Cardiac muscle cell (in vitro differentiated cells and primary cell): ENCODE data around the gene GMEB2. TPM values are rescaled to one million over a fixed set of nuclear protein-coding genes. Genes with fewer than 3 reads are reported as not detected.

Experiments used
- DNase-seq, 2 donors: peaks; one replicate each; pipeline versions ENCODE4 v3.0.0 to v3.0.0-alpha.2; 2010 to 2017; ENCODE audit warnings: low read depth in 1 of 2, low spot score in 1 of 2
- H3K27ac ChIP-seq: fragments of 200-600 bp; sonication (generic); 2 replicates; pipeline ENCODE4 v1.5.1; 2016
- H3K27me3 ChIP-seq: fragments of 200-600 bp; sonication (generic); 2 replicates; pipeline ENCODE4 v1.6.0; 2016; ENCODE audit warnings: control low read depth
- H3K36me3 ChIP-seq: fragments of 200-600 bp; sonication (generic); 2 replicates; pipeline ENCODE4 v1.5.1; 2016; ENCODE audit warnings: control low read depth
- H3K4me1 ChIP-seq: fragments of 200-600 bp; sonication (generic); 2 replicates; pipeline ENCODE4 v1.8.1; 2017; ENCODE audit warnings: low read depth, mild to moderate bottlenecking, mixed run types
- H3K4me3 ChIP-seq: fragments of 200-600 bp; sonication (generic); 2 replicates; pipeline ENCODE4 v1.5.1; 2016; ENCODE audit warnings: mild to moderate bottlenecking
- H3K9me3 ChIP-seq: fragments of 200-600 bp; sonication (generic); 2 replicates; pipeline ENCODE4 v1.5.1; 2017; ENCODE audit warnings: low read depth, mild to moderate bottlenecking, control low read depth
- CTCF ChIP-seq: IDR thresholded peaks from 2 replicates; pipeline ENCODE4 v1.5.1; 2012; ENCODE audit warnings: low read depth, mild to moderate bottlenecking, low read length
- polyA plus RNA-seq: library from polyadenylated mRNA; unstranded; fragments of >200 nt; fragmentation: Nextera tagmentation; extraction: Ambion mirVana; gene quantifications from 2 replicates; pipeline ENCODE4 v1.2.1, GENCODE V29; 2016
- total RNA-seq: library from RNA; depleted of rRNA; stranded (reverse); fragments of >200 nt; gene quantifications from 2 replicates; pipeline ENCODE4 v1.2.3, GENCODE V29; 2016

GMEB2 gene
- total and polyA plus RNA-seq, 2 experiments from 2014 or later, result 11.4 to 15.4 TPM

- no peak for DNase-seq
- Histone ChIP-seq H3K4me1 (no peaks in the 10 kb centered on the region), H3K36me3 (no peaks in the 10 kb centered on the region), H3K27me3 (no peaks in the 10 kb centered on the region), H3K9me3 (no peaks in the 10 kb centered on the region), H3K27ac (no peak overlapping the region), H3K4me3 (no peak overlapping the region)
- no peak for TF ChIP-seq CTCF
Observed at GRCh38 chr20:63582382-63583063, 44.4 kb downstream of the GMEB2 start.

- H3K4me3 ChIP-seq, result no peak overlapping the region
- H3K27ac ChIP-seq, result no peak overlapping the region
- H3K4me1 ChIP-seq, result no peaks in the 10 kb centered on the region
- no peaks in the 10 kb centered on the region for H3K36me3 ChIP-seq
- no peaks in the 10 kb centered on the region for H3K9me3 ChIP-seq
- DNase-seq, result peak; percentile 44 to 58
- H3K27me3 ChIP-seq, result no peaks in the 10 kb centered on the region
- peak; percentile 48 for TF ChIP-seq CTCF
Observed at GRCh38 chr20:63580796-63581461, 46.0 kb downstream of the GMEB2 start.

GRCh38 chr20:63579017-63579694, 47.7 kb downstream of the GMEB2 start:
- TF ChIP-seq CTCF, result no peak
- H3K9me3 ChIP-seq, result no peaks in the 10 kb centered on the region
- H3K36me3 ChIP-seq, result no peaks in the 10 kb centered on the region
- DNase-seq, result no peak
- no peaks in the 10 kb centered on the region for H3K27me3 ChIP-seq
- H3K4me3 ChIP-seq, result no peak overlapping the region
- H3K4me1 ChIP-seq, result no peaks in the 10 kb centered on the region
- H3K27ac ChIP-seq, result no peak overlapping the region

- H3K27ac ChIP-seq, result no peak overlapping the region
- H3K9me3 ChIP-seq, result no peaks in the 10 kb centered on the region
- no peaks in the 10 kb centered on the region for H3K36me3 ChIP-seq
- no peaks in the 10 kb centered on the region for H3K27me3 ChIP-seq
- no peak for DNase-seq
- no peak for TF ChIP-seq CTCF
- H3K4me3 ChIP-seq, result no peak overlapping the region
- H3K4me1 ChIP-seq, result no peaks in the 10 kb centered on the region
Observed at GRCh38 chr20:63578224-63579016, 48.5 kb downstream of the GMEB2 start.

GRCh38 chr20:63577317-63577894, 49.5 kb downstream of the GMEB2 start:
- H3K27ac ChIP-seq, result no peak overlapping the region
- no peak overlapping the region for H3K4me3 ChIP-seq
- no peak for DNase-seq
- no peaks in the 10 kb centered on the region for H3K4me1 ChIP-seq
- no peaks in the 10 kb centered on the region for H3K9me3 ChIP-seq
- no peaks in the 10 kb centered on the region for H3K27me3 ChIP-seq
- no peak for TF ChIP-seq CTCF
- no peaks in the 10 kb centered on the region for H3K36me3 ChIP-seq
